GM12801 (cell line): ENCODE results near the gene WDR82.

Experiments used
- CTCF ChIP-seq: IDR thresholded peaks from one replicate; pipeline ENCODE4 v1.5.1; 2011; ENCODE audit warnings: control low read depth; ENCODE audit not compliant: insufficient read length; ENCODE audit errors: extremely low read depth

WDR82 gene

GRCh38 chr3:52233968-52234367, 44.5 kb downstream of the WDR82 start:
- no peak for TF ChIP-seq CTCF

- no peak for TF ChIP-seq CTCF
Measured at GRCh38 chr3:52233108-52233591, 45.3 kb downstream of the WDR82 start.

GRCh38 chr3:52232279-52233107, 46.0 kb downstream of the WDR82 start:
- no peak for TF ChIP-seq CTCF

- TF ChIP-seq CTCF, result no peak
Measured at GRCh38 chr3:52231502-52232278, 46.8 kb downstream of the WDR82 start.

GRCh38 chr3:52230889-52231499, 47.5 kb downstream of the WDR82 start:
- no peak for TF ChIP-seq CTCF

- no peak for TF ChIP-seq CTCF
Measured at GRCh38 chr3:52230461-52230860, 48.0 kb downstream of the WDR82 start.

DNA sequence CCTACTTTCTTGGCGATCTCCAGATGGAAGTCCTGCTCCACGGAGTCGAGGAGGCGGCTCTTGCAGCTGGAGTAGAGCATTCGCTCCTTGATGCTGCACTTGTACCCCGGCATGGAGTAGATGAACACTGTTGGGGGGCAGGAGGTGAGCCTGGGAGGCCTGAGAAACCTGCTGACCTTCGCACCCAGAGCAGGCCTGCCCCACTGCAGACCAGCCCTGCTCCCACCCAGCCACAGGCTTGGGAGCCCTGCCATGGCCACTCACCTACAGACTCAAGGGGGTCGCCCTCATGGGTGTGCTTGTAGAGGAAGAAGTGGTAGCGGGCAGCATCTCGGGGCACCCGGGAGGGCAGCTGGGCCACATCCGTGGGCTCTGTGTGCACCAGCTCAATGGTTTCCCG, 48.8 kb downstream of the WDR82 start:
- no peak for TF ChIP-seq CTCF
